Measurements from ENCODE around the gene TANGO2.

DNA sequence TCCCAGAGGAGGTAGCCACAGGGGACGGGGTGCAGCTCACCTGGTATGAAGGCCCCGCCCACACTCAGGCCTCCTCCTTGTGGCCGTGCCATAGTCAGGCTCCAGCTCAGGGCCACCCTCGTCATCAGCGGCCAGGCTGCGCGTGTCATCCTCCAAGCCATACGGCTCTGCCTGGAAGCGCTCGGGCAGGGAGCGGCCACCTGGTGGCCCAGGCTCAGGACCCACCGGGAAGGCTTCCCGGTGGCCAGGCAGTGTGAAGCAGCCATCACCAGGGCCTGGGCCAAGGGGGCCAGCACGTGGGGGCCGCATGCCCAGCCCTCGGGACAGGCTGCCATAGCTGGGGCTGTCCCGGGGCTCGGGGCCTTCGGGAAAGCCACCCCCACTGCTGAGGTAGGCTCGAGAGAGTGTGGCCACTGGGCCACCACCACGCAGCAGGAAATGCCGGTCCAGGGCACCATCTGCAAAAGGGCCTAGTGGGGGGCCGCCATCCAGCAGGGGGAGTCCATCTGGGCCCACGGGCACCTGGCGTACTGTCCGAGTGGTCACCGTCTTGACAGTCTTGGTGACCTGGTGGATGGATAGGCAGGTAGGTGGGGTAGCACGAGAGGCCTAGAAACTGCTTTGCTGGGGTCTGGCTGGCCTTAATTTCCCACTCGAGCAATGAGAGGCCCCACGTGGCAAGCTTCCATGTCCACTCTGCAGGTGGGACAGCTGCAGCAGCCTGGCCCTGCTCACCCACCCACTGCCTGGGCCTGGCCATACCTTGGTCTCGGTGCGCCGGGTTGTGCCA, 39.5 kb upstream of the TANGO2 start:
- TF ChIP-seq, protein P1, sequence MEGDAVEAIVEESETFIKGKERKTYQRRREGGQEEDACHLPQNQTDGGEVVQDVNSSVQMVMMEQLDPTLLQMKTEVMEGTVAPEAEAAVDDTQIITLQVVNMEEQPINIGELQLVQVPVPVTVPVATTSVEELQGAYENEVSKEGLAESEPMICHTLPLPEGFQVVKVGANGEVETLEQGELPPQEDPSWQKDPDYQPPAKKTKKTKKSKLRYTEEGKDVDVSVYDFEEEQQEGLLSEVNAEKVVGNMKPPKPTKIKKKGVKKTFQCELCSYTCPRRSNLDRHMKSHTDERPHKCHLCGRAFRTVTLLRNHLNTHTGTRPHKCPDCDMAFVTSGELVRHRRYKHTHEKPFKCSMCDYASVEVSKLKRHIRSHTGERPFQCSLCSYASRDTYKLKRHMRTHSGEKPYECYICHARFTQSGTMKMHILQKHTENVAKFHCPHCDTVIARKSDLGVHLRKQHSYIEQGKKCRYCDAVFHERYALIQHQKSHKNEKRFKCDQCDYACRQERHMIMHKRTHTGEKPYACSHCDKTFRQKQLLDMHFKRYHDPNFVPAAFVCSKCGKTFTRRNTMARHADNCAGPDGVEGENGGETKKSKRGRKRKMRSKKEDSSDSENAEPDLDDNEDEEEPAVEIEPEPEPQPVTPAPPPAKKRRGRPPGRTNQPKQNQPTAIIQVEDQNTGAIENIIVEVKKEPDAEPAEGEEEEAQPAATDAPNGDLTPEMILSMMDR (IDR thresholded peaks at IDR 0.05): no peak
- no peak for TF ChIP-seq EZH2 (IDR thresholded peaks at IDR 0.05; ENCODE audit: borderline replicate concordance, insufficient read depth, low read depth, low read length, poor library complexity, severe bottlenecking)

All from B cell (primary cell).